ENCODE data around the gene DAAM2. TPM values are rescaled to one million over a fixed set of nuclear protein-coding genes. Genes with fewer than 3 reads are reported as not detected.

The DAAM2 gene
- total RNA-seq, 4 donors from 2014 or later: 25.9 to 84.0 (median 48.5) TPM

- ATAC-seq (no peak), DNase-seq (no peak)
- intact Hi-C loops (cut with DNase I; ENCODE audit: low total_unique reads): loop anchor here (10.0 kb wide), 1 partner anchor 523 kb away; no protein-coding TSS in a partner anchor
- in situ Hi-C loops (cut with MboI; ENCODE audit: low sequenced_read_pairs in 4 of 4): loop anchor here (25.0 kb wide), 1 partner anchor 535 kb away; no protein-coding TSS in a partner anchor
- Histone ChIP-seq H3K4me3 (no peak overlapping the region), H3K27ac (no peak overlapping the region), H3K27me3 (no peaks in the 10 kb centered on the region), H3K4me1 (no peaks in the 10 kb centered on the region), H3K36me3 (peaks cover 2 to 13% of the 10 kb centered on the region in 2 donors), H3K9me3 (no peaks in the 10 kb centered on the region)
- TF ChIP-seq POLR2A (IDR thresholded peaks at IDR 0.05) (no peak), CTCF (IDR thresholded peaks at IDR 0.05 in 4 of 5, conservative IDR thresholded peaks at IDR 0.05 in 1 of 5) (no peak)
Measured at GRCh38 chr6:39897698-39898097, 105.5 kb downstream of the DAAM2 start.

GRCh38 chr6:39898625-39899024 lies 106.4 kb downstream of the DAAM2 start:
- DNase-seq (no peak), ATAC-seq (no peak)
- Histone ChIP-seq H3K9me3 (no peaks in the 10 kb centered on the region), H3K4me1 (no peaks in the 10 kb centered on the region), H3K4me3 (no peak overlapping the region), H3K27me3 (no peaks in the 10 kb centered on the region), H3K27ac (no peak overlapping the region), H3K36me3 (peaks cover 2 to 13% of the 10 kb centered on the region in 2 donors)
- intact Hi-C loops (cut with DNase I; ENCODE audit: low total_unique reads): loop anchor here (10.0 kb wide), 1 partner anchor 524 kb away; no protein-coding TSS in a partner anchor
- TF ChIP-seq CTCF (IDR thresholded peaks at IDR 0.05 in 4 of 5, conservative IDR thresholded peaks at IDR 0.05 in 1 of 5) (no peak), POLR2A (IDR thresholded peaks at IDR 0.05) (no peak)
- in situ Hi-C loops (cut with MboI; ENCODE audit: low sequenced_read_pairs in 4 of 4): loop anchor here (25.0 kb wide), 1 partner anchor 536 kb away; no protein-coding TSS in a partner anchor

DNA sequence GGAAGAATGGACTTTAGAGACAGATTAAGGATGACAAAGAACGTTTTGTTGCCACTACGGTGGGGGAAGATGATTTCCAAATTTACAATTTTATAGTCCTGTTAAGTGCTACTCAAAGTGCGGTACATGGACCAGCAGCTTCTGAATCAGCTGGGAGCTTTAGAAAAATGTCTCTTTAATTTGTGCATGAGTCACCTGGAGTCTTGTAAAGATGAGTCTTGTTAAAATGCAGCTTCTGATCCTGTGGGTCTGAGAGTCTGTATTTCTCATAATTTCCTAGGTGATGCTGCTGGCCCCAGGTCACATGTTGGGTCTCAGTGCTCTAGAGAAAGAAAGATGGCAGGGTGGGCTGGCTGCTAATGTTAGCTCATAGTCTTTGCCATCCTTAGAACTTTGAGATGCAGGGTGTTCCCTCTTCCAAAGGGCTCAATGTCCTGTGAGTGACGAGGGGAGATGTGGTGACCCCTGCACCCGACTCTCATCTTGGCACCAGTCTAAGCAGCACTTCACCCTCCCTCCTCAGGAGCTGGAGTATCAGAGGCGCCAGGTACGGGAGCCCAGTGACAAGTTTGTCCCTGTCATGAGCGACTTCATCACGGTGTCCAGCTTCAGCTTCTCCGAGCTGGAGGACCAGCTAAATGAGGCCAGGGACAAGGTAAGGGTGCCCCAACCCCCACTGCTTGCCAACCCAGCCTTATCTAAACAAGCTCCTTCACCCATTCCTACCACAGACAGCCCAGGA lies 107.5 kb downstream of the DAAM2 start:
- Histone ChIP-seq H3K4me3 (no peak overlapping the region), H3K9me3 (no peaks in the 10 kb centered on the region), H3K36me3 (peaks cover 2 to 21% of the 10 kb centered on the region in 2 donors), H3K27ac (no peak overlapping the region), H3K4me1 (no peaks in the 10 kb centered on the region), H3K27me3 (no peaks in the 10 kb centered on the region)
- ATAC-seq (no peak), DNase-seq (no peak)
- intact Hi-C loops (cut with DNase I; ENCODE audit: low total_unique reads): loop anchor here (10.0 kb wide), 1 partner anchor 525 kb away; no protein-coding TSS in a partner anchor
- in situ Hi-C loops (cut with MboI; ENCODE audit: low sequenced_read_pairs in 4 of 4): loop anchor here (25.0 kb wide), 1 partner anchor 537 kb away; no protein-coding TSS in a partner anchor
- TF ChIP-seq POLR2A (IDR thresholded peaks at IDR 0.05) (no peak), CTCF (IDR thresholded peaks at IDR 0.05 in 4 of 5, conservative IDR thresholded peaks at IDR 0.05 in 1 of 5) (no peak)

- TF ChIP-seq POLR2A (IDR thresholded peaks at IDR 0.05) (no peak), CTCF (IDR thresholded peaks at IDR 0.05 in 4 of 5, conservative IDR thresholded peaks at IDR 0.05 in 1 of 5) (no peak)
- Histone ChIP-seq H3K9me3 (no peaks in the 10 kb centered on the region), H3K4me3 (no peak overlapping the region), H3K4me1 (no peaks in the 10 kb centered on the region), H3K27ac (no peak overlapping the region), H3K36me3 (peaks cover 2 to 32% of the 10 kb centered on the region in 2 donors), H3K27me3 (no peaks in the 10 kb centered on the region)
- intact Hi-C loops (cut with DNase I; ENCODE audit: low total_unique reads) (no loop called here), in situ Hi-C loops (cut with MboI; ENCODE audit: low sequenced_read_pairs in 4 of 4) (no loop called here)
- no peak for DNase-seq
- no peak for ATAC-seq
Measured at GRCh38 chr6:39901116-39901655, 109.0 kb downstream of the DAAM2 start.

All from gastrocnemius medialis (tissue), 4 donors.